GM12801 (cell line): Measurements from ENCODE around the gene EPSTI1.

Source experiments
- TF ChIP-seq, protein P1 (sequence below): IDR thresholded peaks from one replicate; pipeline ENCODE4 v1.5.1; 2011; ENCODE audit warnings: control low read depth; ENCODE audit not compliant: insufficient read length; ENCODE audit errors: extremely low read depth

The EPSTI1 gene

DNA sequence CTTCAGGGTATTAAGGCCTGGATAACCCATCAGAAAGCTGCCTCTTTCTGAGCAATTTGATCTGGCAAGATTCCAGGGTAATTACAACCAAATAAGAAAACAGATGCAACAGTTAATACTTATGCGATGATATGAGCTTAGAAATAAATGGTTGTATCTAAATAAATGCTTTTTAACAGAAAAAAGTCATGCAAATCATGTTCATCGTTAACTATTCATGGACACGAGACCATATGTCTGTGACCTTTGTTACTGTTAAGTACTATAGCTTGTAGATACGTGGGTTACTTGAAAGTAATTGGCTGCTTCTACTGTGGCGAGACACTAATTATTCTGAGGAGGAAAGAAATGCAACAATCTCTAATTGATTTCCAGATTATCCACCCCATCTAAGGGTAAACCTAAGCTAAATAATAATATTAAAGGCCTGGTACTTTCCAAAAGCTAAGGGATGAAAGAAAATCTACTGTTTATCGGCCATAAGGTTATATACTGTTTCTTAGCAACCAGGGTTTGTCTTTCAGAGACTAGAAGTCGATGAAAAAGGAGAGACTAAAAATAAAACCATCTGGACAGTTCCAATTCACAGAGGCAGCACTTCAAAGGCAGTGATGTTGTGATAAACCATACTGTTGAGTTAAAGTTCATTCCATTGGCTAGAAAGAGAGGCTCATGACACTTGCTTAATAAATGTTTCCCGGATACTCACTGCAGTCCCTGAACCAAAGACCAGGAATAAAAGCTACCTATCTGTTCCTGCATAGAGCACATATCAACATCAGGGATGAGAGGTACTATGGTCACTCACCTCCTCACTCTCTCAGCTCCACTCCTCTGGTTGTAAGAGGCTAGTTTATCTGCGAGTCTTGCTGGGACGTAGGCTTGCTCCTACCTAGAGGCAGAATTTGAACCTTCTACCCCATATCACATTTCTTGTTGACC lies 1.5 kb downstream of the EPSTI1 start:
- TF ChIP-seq, protein P1, sequence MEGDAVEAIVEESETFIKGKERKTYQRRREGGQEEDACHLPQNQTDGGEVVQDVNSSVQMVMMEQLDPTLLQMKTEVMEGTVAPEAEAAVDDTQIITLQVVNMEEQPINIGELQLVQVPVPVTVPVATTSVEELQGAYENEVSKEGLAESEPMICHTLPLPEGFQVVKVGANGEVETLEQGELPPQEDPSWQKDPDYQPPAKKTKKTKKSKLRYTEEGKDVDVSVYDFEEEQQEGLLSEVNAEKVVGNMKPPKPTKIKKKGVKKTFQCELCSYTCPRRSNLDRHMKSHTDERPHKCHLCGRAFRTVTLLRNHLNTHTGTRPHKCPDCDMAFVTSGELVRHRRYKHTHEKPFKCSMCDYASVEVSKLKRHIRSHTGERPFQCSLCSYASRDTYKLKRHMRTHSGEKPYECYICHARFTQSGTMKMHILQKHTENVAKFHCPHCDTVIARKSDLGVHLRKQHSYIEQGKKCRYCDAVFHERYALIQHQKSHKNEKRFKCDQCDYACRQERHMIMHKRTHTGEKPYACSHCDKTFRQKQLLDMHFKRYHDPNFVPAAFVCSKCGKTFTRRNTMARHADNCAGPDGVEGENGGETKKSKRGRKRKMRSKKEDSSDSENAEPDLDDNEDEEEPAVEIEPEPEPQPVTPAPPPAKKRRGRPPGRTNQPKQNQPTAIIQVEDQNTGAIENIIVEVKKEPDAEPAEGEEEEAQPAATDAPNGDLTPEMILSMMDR: no peak

DNA sequence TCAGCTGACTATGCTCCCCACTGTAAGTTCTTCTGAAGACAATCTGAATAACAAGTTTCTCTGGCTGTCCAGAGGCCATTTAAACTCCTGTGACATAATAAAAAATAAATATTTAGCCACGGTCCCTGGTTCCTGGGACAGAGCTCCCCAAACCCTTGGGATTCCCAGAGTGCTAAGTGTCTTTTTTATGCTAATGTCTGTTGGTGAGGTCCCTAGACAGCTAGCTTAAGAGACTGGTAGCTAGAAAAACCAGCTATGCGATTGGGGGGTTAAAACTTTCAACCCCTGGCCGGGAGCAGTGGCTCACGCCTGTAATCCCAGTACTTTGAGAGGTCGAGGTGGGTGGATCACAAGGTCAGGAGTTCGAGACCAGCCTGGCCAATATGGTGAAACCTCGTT lies 5.9 kb downstream of the EPSTI1 start:
- TF ChIP-seq, protein P1: no peak

DNA sequence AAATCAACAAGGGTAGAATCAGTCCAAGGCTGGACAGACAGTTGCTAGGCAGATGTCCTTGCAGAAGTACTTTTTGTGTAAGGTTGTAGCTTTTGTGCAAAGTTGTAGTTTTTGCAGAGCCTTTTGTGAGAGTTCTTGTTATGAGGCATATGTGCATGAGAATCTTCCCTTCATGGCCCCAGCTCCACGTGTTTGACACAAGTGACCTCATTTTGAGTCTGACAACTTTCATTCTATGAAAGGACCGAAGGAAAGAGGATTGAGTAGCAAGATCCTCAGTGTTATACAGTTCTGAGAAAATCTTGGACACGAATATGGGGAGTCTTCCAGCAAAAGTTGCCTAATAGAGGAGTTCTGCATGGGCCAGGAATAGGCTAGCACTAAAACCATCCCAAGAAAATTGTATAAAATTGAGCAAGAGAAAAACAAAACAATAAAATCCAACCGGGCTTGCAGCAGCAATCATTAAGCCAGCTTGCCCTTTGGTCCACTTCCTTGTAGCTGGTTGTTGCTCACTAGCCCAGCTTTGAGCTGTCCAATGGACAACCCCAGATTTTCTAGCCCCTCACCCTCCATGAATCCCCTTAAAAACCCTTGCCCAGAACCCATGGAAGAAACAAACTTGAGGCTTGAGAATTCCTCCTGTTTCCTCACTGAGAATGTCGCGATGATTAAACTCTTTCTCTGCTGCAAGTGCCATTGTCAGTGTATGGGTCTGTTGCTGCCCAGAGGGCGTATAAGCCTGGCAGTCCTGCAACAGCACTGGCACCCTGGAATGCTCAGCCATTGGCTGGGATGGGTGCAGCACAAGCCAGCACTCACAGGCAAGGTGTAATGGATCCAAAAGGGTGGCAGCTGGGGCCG lies 6.5 kb downstream of the EPSTI1 start:
- TF ChIP-seq, protein P1: no peak

DNA sequence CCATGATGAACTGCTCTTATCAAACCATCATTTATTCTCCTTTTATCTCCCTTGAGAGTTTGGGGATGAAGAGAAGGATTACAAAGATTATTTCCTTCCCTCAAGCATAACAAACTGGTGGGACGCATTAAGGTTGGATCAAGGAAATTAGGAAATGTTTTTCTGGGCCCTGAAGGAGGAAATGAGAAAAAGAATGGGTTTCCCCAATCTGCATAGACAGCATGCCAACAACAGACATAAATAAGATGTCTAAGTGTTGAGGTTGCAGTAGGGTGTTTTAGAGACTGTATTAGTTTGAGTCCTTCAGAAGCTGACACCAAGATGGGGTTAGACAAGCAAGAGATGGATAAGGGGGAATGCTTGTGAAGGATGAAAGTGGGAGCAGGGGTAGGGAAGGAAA lies 7.3 kb downstream of the EPSTI1 start:
- TF ChIP-seq, protein P1: no peak

DNA sequence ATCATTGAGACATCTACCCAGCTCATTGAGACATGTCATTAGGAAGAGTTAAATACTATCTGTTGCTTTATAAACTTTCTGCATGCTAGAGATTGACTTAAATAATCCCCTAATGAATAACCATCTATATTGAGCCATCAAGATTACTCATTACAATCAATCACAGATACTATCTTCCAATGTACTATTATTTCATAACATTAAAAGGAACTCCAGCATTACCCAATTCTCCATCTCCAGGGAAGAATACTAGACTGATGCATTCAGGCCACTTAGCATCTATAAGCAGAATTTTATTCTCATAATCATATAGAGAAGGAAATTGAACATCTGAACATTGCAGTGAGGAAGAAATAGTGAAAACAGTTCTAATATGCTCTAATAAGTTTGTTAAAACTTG lies 8.0 kb downstream of the EPSTI1 start:
- TF ChIP-seq, protein P1: no peak

DNA sequence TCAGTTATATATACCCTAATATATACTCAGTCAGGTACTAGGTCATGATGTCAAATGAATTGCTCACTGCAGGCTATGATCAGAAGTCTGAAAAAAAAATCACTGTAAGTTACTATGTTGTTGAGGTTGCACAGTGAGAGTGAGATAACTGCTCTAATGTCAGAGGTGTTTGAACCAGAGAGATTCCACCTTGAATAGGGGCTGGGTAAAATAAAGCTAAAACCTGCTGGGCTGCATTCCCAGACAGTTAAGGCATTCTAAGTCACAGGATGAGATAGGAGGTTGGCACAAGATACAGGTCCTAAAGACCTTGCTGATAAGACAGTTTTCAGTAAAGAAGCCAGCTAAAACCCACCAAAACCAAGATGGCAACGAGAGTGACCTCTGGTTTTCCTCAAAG lies 10.2 kb downstream of the EPSTI1 start:
- TF ChIP-seq, protein P1: no peak

DNA sequence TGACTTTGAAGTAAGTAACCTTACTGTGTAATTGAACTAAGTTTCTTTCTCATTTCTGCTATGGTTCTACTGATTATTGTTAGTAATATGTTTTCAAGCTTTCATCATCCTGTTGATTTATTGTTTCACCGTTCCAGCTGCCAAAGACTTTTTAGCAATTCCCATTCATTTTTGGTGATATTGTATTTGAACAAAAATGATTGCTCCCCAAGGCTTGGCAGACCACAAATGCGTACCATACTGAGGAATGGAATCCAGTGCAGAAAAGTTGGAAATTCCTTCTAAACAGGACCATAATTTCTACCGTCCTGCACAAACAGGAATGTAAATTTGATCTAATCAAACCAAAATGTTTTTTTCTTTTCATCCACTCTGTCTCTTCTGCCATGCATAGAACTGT lies 10.7 kb downstream of the EPSTI1 start:
- TF ChIP-seq, protein P1: no peak
